Limb (tissue), 2 donors: ENCODE results near the gene TMEM109.

ENCODE experiments used
- DNase-seq, 2 donors: peaks; one replicate each; pipeline ENCODE4 v3.0.0-alpha.2; 2016; ENCODE audit errors: extremely low spot score in 2 of 2

The TMEM109 gene

GRCh38 chr11:60966890-60967289, 52.9 kb downstream of the TMEM109 start:
- DNase-seq = no peak

- no peak for DNase-seq
These were observed 54.3 kb downstream of the TMEM109 start for GRCh38 chr11:60968223-60968622.

GRCh38 chr11:60970369-60970774, 56.4 kb downstream of the TMEM109 start:
- no peak for DNase-seq

GRCh38 chr11:60970890-60971289, 56.9 kb downstream of the TMEM109 start:
- DNase-seq = no peak

- no peak for DNase-seq
These were observed 57.6 kb downstream of the TMEM109 start, which contains the start of gene CD6 for GRCh38 chr11:60971520-60971919. CD6 (plus strand) TSS chr11:60971680; CDS start chr11:60971866, 186 bp downstream.

- no peak for DNase-seq
These were observed 58.4 kb downstream of the TMEM109 start for GRCh38 chr11:60972182-60973030.
